GM20000 (cell line): Measurements from ENCODE around the gene PRDX4.

Source experiments
- DNase-seq: peaks from one replicate; pipeline ENCODE4 v3.0.0; 2012; ENCODE audit warnings: low spot score
- CTCF ChIP-seq: IDR thresholded peaks from 2 replicates; pipeline ENCODE4 v1.5.1; 2012; ENCODE audit warnings: mild to moderate bottlenecking, control low read depth; ENCODE audit errors: extremely low read depth, missing control alignments

The PRDX4 gene

DNA sequence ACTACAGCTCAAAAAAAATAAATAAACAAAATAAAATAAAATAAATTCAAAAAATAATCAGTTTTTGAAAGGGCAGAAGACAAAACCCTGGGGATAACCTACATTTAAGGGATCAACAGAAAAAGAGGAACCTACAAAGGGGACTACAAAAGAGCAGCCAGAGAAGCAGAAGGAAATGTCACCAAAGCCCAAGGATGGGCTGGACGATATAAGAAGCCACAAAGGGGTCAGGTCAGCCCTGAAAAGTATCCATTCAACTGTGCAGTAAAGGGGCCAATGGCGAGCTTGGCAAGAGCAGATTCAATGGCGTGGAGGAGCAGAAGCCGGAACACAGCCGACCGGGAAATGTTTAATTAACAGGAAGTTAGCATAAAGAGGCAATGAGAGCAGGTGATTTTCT, 58.9 kb downstream of the PRDX4 start:
- no peak for DNase-seq
- TF ChIP-seq CTCF: no peak

- no peak for DNase-seq
- TF ChIP-seq CTCF: no peak
These were observed 59.9 kb downstream of the PRDX4 start for GRCh38 chrX:23727206-23727605.

- DNase-seq: no peak
- TF ChIP-seq CTCF: no peak
These were observed 61.9 kb downstream of the PRDX4 start for GRCh38 chrX:23729214-23729613.

DNA sequence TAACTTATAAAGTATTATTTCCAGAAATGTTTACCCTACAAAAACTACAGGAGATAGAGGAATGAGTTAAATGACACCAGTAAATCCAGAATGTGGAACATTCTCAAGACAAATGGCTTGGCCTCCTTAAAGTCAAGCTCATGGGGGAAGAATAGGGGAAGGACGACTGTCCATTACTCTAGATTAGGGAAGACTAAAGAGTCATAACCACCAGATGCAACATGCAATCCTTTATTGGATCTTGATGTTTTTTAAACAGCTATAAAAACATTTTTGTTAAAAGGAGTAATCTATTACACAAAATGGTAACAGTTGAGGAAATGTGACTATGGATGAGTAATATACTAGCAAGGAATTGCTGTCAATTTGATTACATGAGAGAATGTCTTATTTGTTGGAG, 64.7 kb downstream of the PRDX4 start:
- DNase-seq: no peak
- TF ChIP-seq CTCF: no peak

- peak; percentile 45 for DNase-seq
- no peak for TF ChIP-seq CTCF
These were observed 65.4 kb downstream of the PRDX4 start for GRCh38 chrX:23732704-23733103.
